Endothelial cell of umbilical vein (primary cell): ENCODE data around the gene ADSS1. TPM values are rescaled to one million over a fixed set of nuclear protein-coding genes. Genes with fewer than 3 reads are reported as not detected.

Source experiments
- BruUV-seq: library from RNA; stranded (reverse); fragments of 400-500 nt; replicated peaks from 2 replicates; lab custom pipeline; 2021; lab: Mats Ljungman, UMichigan
- CTCF ChIA-PET: fragments of 300-600, 350-600 bp; sonication (Branson Sonifier 250); formaldehyde crosslinking; loops from one replicate; lab custom pipeline; 2021; ENCODE audit warnings: antibody characterized with exemption, inconsistent platforms; lab: Charles Lee
- POLR2A ChIA-PET: fragments of 300-600, 350-600 bp; sonication (Branson Sonifier 250); formaldehyde crosslinking; loops from one replicate; lab custom pipeline; 2021; ENCODE audit warnings: antibody characterized with exemption, inconsistent platforms; lab: Charles Lee
- DNase-seq: peaks from one replicate; pipeline ENCODE4 v3.0.0-alpha.2; 2011; ENCODE audit warnings: low read depth, low spot score
- FAIRE-seq: peaks from 2 replicates; lab custom pipeline; 2011; peaks lifted over from hg19 to GRCh38; lab: Jason Lieb, UNC
- H2AFZ ChIP-seq: 2 replicates; pipeline ENCODE4 v1.6.0; 2012; ENCODE audit warnings: low read depth, low read length, control low read depth, inconsistent platforms
- H3K27ac ChIP-seq: 2 replicates; pipeline ENCODE4 v1.5.1; 2011; ENCODE audit warnings: low read depth, mild to moderate bottlenecking, control low read depth, low read length, moderate library complexity; ENCODE audit not compliant: insufficient read depth
- H3K27me3 ChIP-seq, 2 experiments: 2 replicates each; pipeline versions ENCODE4 v1.6.0 to v1.6.1; 2011; ENCODE audit warnings: low read length in 2 of 2, mixed read lengths in 1 of 2; ENCODE audit not compliant: control insufficient read depth in 2 of 2, insufficient read depth in 2 of 2
- H3K36me3 ChIP-seq, 2 experiments: 2 replicates in 1 of 2; 3 replicates in 1 of 2; pipeline ENCODE4 v1.5.1; 2011; ENCODE audit warnings: low read length in 2 of 2, mild to moderate bottlenecking in 1 of 2, moderate library complexity in 1 of 2; ENCODE audit not compliant: control insufficient read depth in 2 of 2, insufficient read depth in 2 of 2; ENCODE audit errors: extremely low read depth in 1 of 2
- H3K4me1 ChIP-seq: 3 replicates; pipeline ENCODE4 v1.5.1; 2011; ENCODE audit warnings: mild to moderate bottlenecking, low read length; ENCODE audit not compliant: control insufficient read depth, insufficient read depth; ENCODE audit errors: extremely low read depth
- H3K4me2 ChIP-seq: 2 replicates; pipeline ENCODE4 v1.6.1; 2011; ENCODE audit warnings: low read length, control low read depth, mixed read lengths; ENCODE audit not compliant: insufficient read depth
- H3K4me3 ChIP-seq, 3 experiments: fragments of 200-600 bp in 1 of 3; sonication (generic), shearing (Covaris generic) in 1 of 3; replicated peaks in 1 of 3; 2 replicates each; pipeline ENCODE4 v1.5.1; 2011 to 2016; ENCODE audit warnings: control low read depth in 3 of 3, low read length in 3 of 3, mild to moderate bottlenecking in 2 of 3, inconsistent platforms in 1 of 3, low read depth in 1 of 3, moderate library complexity in 1 of 3; ENCODE audit not compliant: insufficient read depth in 1 of 3
- H3K79me2 ChIP-seq: 2 replicates; pipeline ENCODE4 v1.6.0; 2012; ENCODE audit warnings: low read length, inconsistent platforms; ENCODE audit not compliant: control insufficient read depth, insufficient read depth
- H3K9ac ChIP-seq: replicated peaks from 2 replicates; pipeline ENCODE3; 2011; ENCODE audit warnings: low read length, control low read depth; ENCODE audit not compliant: insufficient read depth; ENCODE audit errors: extremely low read depth
- H3K9me1 ChIP-seq: replicated peaks from 3 replicates; pipeline ENCODE4 v1.6.0; 2011; ENCODE audit warnings: mild to moderate bottlenecking, low read length; ENCODE audit not compliant: control insufficient read depth, insufficient read depth; ENCODE audit errors: extremely low read depth
- H3K9me3 ChIP-seq: replicated peaks from 2 replicates; pipeline ENCODE4 v1.5.1; 2012; ENCODE audit warnings: low read length, inconsistent platforms; ENCODE audit not compliant: control insufficient read depth, insufficient read depth
- H4K20me1 ChIP-seq: replicated peaks from 2 replicates; pipeline ENCODE3; 2011; ENCODE audit warnings: mild to moderate bottlenecking, low read length; ENCODE audit not compliant: control insufficient read depth, insufficient read depth; ENCODE audit errors: extremely low read depth
- CTCF ChIP-seq, 2 donors: IDR thresholded peaks; 1 replicate in 1 of 2; 2 replicates in 1 of 2; pipeline ENCODE4 v1.5.1; 2011; ENCODE audit warnings: low read length in 2 of 2, mild to moderate bottlenecking in 2 of 2, moderate library complexity in 2 of 2, control low read depth in 1 of 2, inconsistent platforms in 1 of 2, low read depth in 1 of 2; ENCODE audit not compliant: insufficient read depth in 1 of 2; ENCODE audit errors: extremely low read depth in 1 of 2
- EZH2 ChIP-seq: IDR thresholded peaks from 2 replicates; pipeline ENCODE4 v1.6.1; 2012; ENCODE audit warnings: borderline replicate concordance, low read depth, mild to moderate bottlenecking, moderate library complexity, low read length, inconsistent platforms; ENCODE audit not compliant: severe bottlenecking
- FOS ChIP-seq: IDR thresholded peaks from 2 replicates; pipeline ENCODE4 v1.6.1; 2011; ENCODE audit warnings: mild to moderate bottlenecking, low read length, moderate library complexity, borderline replicate concordance; ENCODE audit not compliant: insufficient read depth
- GATA2 ChIP-seq: IDR thresholded peaks from 2 replicates; pipeline ENCODE4 v1.7.0; 2011; ENCODE audit warnings: low read depth, mild to moderate bottlenecking, moderate library complexity, mixed read lengths, low read length; ENCODE audit not compliant: insufficient read length, insufficient read depth
- JUN ChIP-seq: IDR thresholded peaks from 2 replicates; pipeline ENCODE4 v1.6.1; 2011; ENCODE audit warnings: borderline replicate concordance, low read depth; ENCODE audit not compliant: insufficient read length, insufficient read depth
- MAX ChIP-seq: IDR thresholded peaks from 2 replicates; pipeline ENCODE4 v1.6.1; 2011; ENCODE audit not compliant: insufficient read depth, insufficient read length
- MYC ChIP-seq: IDR thresholded peaks from one replicate; pipeline ENCODE4 v1.6.1; 2011; ENCODE audit warnings: mild to moderate bottlenecking, low read depth, low read length
- POLR2A ChIP-seq: IDR thresholded peaks from 2 replicates; pipeline ENCODE4 v1.6.1; 2012; ENCODE audit warnings: low read depth, mild to moderate bottlenecking, control low read depth, low read length
- POLR2AphosphoS5 ChIP-seq: IDR thresholded peaks from 2 replicates; pipeline ENCODE4 v1.6.1; 2012; ENCODE audit warnings: low read depth, mild to moderate bottlenecking, control low read depth, low read length, moderate library complexity; ENCODE audit not compliant: insufficient read depth
- dilution Hi-C: fragments of 300-500 bp; cut with MboI; formaldehyde crosslinking; loops from one replicate; pipeline ENCODE4 v1.15.0; 2019; ENCODE audit warnings: low sequenced_read_pairs; ENCODE audit not compliant: extremely low pct_ligation_motif_present
- intact Hi-C: fragments of 100-400 bp; cut with micrococcal nuclease; formaldehyde crosslinking; loops from one replicate; pipeline ENCODE4 v1.10.0; 2022
- polyA plus RNA-seq, 4 experiments: library from polyadenylated mRNA; depleted of rRNA in 3 of 4; stranded (reverse) in 3 of 4; unstranded in 1 of 4; fragments of >200 nt; gene quantifications; 2 replicates each; pipeline versions ENCODE4 v1.2.1 to v1.2.3, GENCODE V29; 2011 to 2012; ENCODE audit warnings: missing spikeins in 1 of 4
- total RNA-seq: library from RNA; stranded (reverse); gene quantifications from 2 replicates; pipeline ENCODE4 v1.2.3, GENCODE V29; 2021

The ADSS1 gene
- total and polyA plus RNA-seq, 2 donors (not counting 3 experiments of a cell fraction or from before 2014, with no cell fraction given), result 1.9 TPM

GRCh38 chr14:104742586-104743455 is 18.8 kb downstream of the ADSS1 start:
- H3K9me3 ChIP-seq, result no peaks in the 10 kb centered on the region
- H3K27ac ChIP-seq, result no peak overlapping the region
- H2AFZ ChIP-seq, result no peak overlapping the region
- no peak overlapping the region for H3K9ac ChIP-seq
- FAIRE-seq (no peak), DNase-seq (no peak)
- ChIA-PET CTCF (no interaction called here), POLR2A (no interaction called here)
- no peaks in the 10 kb centered on the region for H4K20me1 ChIP-seq
- no peak overlapping the region for H3K4me3 ChIP-seq
- dilution Hi-C loops (no loop called here), intact Hi-C loops (no loop called here)
- H3K4me1 ChIP-seq, result no peaks in the 10 kb centered on the region
- BruUV-seq, result no TSS peak
- TF ChIP-seq JUN (no peak), POLR2AphosphoS5 (no peak), CTCF (IDR thresholded peaks at IDR 0.05; ENCODE audit: extremely low read depth in 1 of 2, insufficient read depth in 1 of 2, low read depth in 1 of 2, low read length in 2 of 2) (no peak), MYC (no peak), GATA2 (no peak), FOS (no peak), MAX (no peak), POLR2A (no peak), EZH2 (no peak)
- H3K4me2 ChIP-seq, result no peak overlapping the region
- H3K27me3 ChIP-seq, result no peaks in the 10 kb centered on the region
- H3K9me1 ChIP-seq, result no peaks in the 10 kb centered on the region
- H3K79me2 ChIP-seq, result no peaks in the 10 kb centered on the region
- H3K36me3 ChIP-seq, result no peaks in the 10 kb centered on the region
